H9 (cell line): ENCODE data around the gene GLRX2. TPM values are rescaled to one million over a fixed set of nuclear protein-coding genes. Genes with fewer than 3 reads are reported as not detected.

ENCODE experiments used
- DNase-seq: peaks from one replicate; pipeline ENCODE4 v3.0.0-alpha.2; 2017
- H2AFZ ChIP-seq: one replicate; pipeline ENCODE4 v1.6.1; 2013; ENCODE audit warnings: mild to moderate bottlenecking, low read length, control low read depth, moderate library complexity
- H2AK5ac ChIP-seq: 2 replicates; pipeline ENCODE4 v1.6.1; 2013; ENCODE audit warnings: low read length, control low read depth, mixed read lengths; ENCODE audit not compliant: insufficient read length
- H2BK120ac ChIP-seq: one replicate; pipeline ENCODE4 v1.6.1; 2013; ENCODE audit warnings: low read depth, mild to moderate bottlenecking, low read length, control low read depth, inconsistent platforms; ENCODE audit not compliant: poor library complexity, severe bottlenecking
- H2BK12ac ChIP-seq: 2 replicates; pipeline ENCODE4 v1.6.1; 2013; ENCODE audit warnings: low read length, control low read depth, mixed read lengths, low read depth; ENCODE audit not compliant: insufficient read length
- H2BK15ac ChIP-seq: 2 replicates; pipeline ENCODE4 v1.6.1; 2013; ENCODE audit warnings: low read depth, low read length, control low read depth
- H2BK20ac ChIP-seq: one replicate; pipeline ENCODE4 v1.6.1; 2013; ENCODE audit warnings: low read depth, mild to moderate bottlenecking, low read length, control low read depth, inconsistent platforms; ENCODE audit not compliant: poor library complexity, severe bottlenecking
- H2BK5ac ChIP-seq: 2 replicates; pipeline ENCODE4 v1.6.1; 2013; ENCODE audit warnings: low read length, control low read depth, mixed read lengths; ENCODE audit not compliant: insufficient read length
- H3K14ac ChIP-seq: 2 replicates; pipeline ENCODE4 v1.6.1; 2013; ENCODE audit warnings: low read length, control low read depth; ENCODE audit not compliant: insufficient read depth
- H3K18ac ChIP-seq: 2 replicates; pipeline ENCODE4 v1.6.1; 2013; ENCODE audit warnings: low read depth, mild to moderate bottlenecking, mixed read lengths, low read length, control low read depth; ENCODE audit not compliant: insufficient read length
- H3K23ac ChIP-seq: 2 replicates; pipeline ENCODE4 v1.6.1; 2013; ENCODE audit warnings: low read length, control low read depth, mixed read lengths, low read depth; ENCODE audit not compliant: insufficient read length
- H3K23me2 ChIP-seq: 2 replicates; pipeline ENCODE4 v1.6.1; 2013; ENCODE audit warnings: low read depth, mild to moderate bottlenecking, mixed read lengths, low read length, control low read depth; ENCODE audit not compliant: insufficient read length, poor library complexity, severe bottlenecking
- H3K27ac ChIP-seq: 2 replicates; pipeline ENCODE4 v1.5.1; 2013; ENCODE audit warnings: low read length, control low read depth, mixed read lengths, low read depth; ENCODE audit not compliant: insufficient read length
- H3K27me3 ChIP-seq: 2 replicates; pipeline ENCODE4 v1.6.1; 2013; ENCODE audit warnings: low read length, control low read depth, inconsistent platforms; ENCODE audit not compliant: insufficient read depth
- H3K4ac ChIP-seq: 2 replicates; pipeline ENCODE4 v1.6.1; 2013; ENCODE audit warnings: low read depth, mild to moderate bottlenecking, control low read depth, inconsistent platforms, low read length, moderate library complexity
- H3K4me1 ChIP-seq: 2 replicates; pipeline ENCODE4 v1.6.1; 2013; ENCODE audit warnings: low read length, control low read depth, inconsistent platforms; ENCODE audit not compliant: insufficient read depth
- H3K4me2 ChIP-seq: 2 replicates; pipeline ENCODE4 v1.6.1; 2013; ENCODE audit warnings: low read length, control low read depth, mixed read lengths; ENCODE audit not compliant: insufficient read length, insufficient read depth
- H3K56ac ChIP-seq: 2 replicates; pipeline ENCODE4 v1.6.1; 2013; ENCODE audit warnings: low read depth, mild to moderate bottlenecking, mixed read lengths, low read length, control low read depth; ENCODE audit not compliant: insufficient read length
- H3K79me1 ChIP-seq: 2 replicates; pipeline ENCODE4 v1.6.1; 2013; ENCODE audit warnings: low read depth, mild to moderate bottlenecking, moderate library complexity, low read length, control low read depth, inconsistent platforms; ENCODE audit not compliant: insufficient read depth, poor library complexity, severe bottlenecking
- H3K79me2 ChIP-seq: 2 replicates; pipeline ENCODE4 v1.6.1; 2013; ENCODE audit warnings: low read length, control low read depth, inconsistent platforms; ENCODE audit not compliant: insufficient read depth
- H3K9ac ChIP-seq: 2 replicates; pipeline ENCODE4 v1.6.1; 2013; ENCODE audit warnings: low read length, control low read depth, mixed read lengths; ENCODE audit not compliant: insufficient read length; ENCODE audit errors: extremely low read depth
- H3K9me3 ChIP-seq: one replicate; pipeline ENCODE4 v1.6.1; 2013; ENCODE audit warnings: low read depth, low read length, inconsistent platforms; ENCODE audit not compliant: control insufficient read depth
- H3T11ph ChIP-seq: one replicate; pipeline ENCODE4 v1.6.1; 2013; ENCODE audit warnings: mild to moderate bottlenecking, low read length, control low read depth, inconsistent platforms
- H4K20me1 ChIP-seq: one replicate; pipeline ENCODE4 v1.6.1; 2013; ENCODE audit not compliant: control insufficient read depth, insufficient read length, insufficient read depth
- H4K5ac ChIP-seq: 2 replicates; pipeline ENCODE4 v1.6.1; 2013; ENCODE audit warnings: low read depth, mild to moderate bottlenecking, mixed read lengths, low read length, control low read depth; ENCODE audit not compliant: insufficient read length
- H4K8ac ChIP-seq: replicated peaks from 2 replicates; pipeline ENCODE4 v1.6.1; 2013; ENCODE audit warnings: low read length, control low read depth, mixed read lengths, low read depth; ENCODE audit not compliant: insufficient read length
- H4K91ac ChIP-seq: 2 replicates; pipeline ENCODE4 v1.6.1; 2013; ENCODE audit warnings: low read depth, mild to moderate bottlenecking, moderate library complexity, mixed read lengths, low read length, control low read depth; ENCODE audit not compliant: insufficient read length
- H3K27ac Mint-ChIP-seq, 3 experiments: 2 replicates in 2 of 3; 3 replicates in 1 of 3; pipeline ENCODE4 v1.8.0; 2020 to 2021; ENCODE audit warnings: mixed read lengths in 3 of 3, mild to moderate bottlenecking in 1 of 3, moderate library complexity in 1 of 3
- H3K27me3 Mint-ChIP-seq: 2 replicates; pipeline ENCODE4 v1.8.0; 2021; ENCODE audit warnings: low read depth, mild to moderate bottlenecking, moderate library complexity, mixed read lengths
- H3K36me3 Mint-ChIP-seq, 3 experiments: 2 replicates in 2 of 3; 3 replicates in 1 of 3; pipeline ENCODE4 v1.8.0; 2020 to 2021; ENCODE audit warnings: low read depth in 3 of 3, mixed read lengths in 3 of 3; ENCODE audit not compliant: insufficient read depth in 1 of 3
- H3K4me1 Mint-ChIP-seq, 2 experiments: 2 replicates each; pipeline ENCODE4 v1.8.0; 2020; ENCODE audit warnings: mixed read lengths in 2 of 2
- H3K4me3 Mint-ChIP-seq, 2 experiments: 2 replicates in 1 of 2; 3 replicates in 1 of 2; pipeline ENCODE4 v1.8.0; 2020 to 2021; ENCODE audit warnings: mild to moderate bottlenecking in 2 of 2, mixed read lengths in 2 of 2, moderate library complexity in 1 of 2
- H3K9me3 Mint-ChIP-seq, 2 experiments: 2 replicates in 1 of 2; 3 replicates in 1 of 2; pipeline ENCODE4 v1.8.0; 2020; ENCODE audit warnings: mild to moderate bottlenecking in 2 of 2, mixed read lengths in 2 of 2, moderate library complexity in 1 of 2
- CTCF ChIP-seq: fragments of 200-600 bp; sonication (generic); conservative IDR thresholded peaks from 3 replicates; pipeline ENCODE4 v1.8.0; 2021; ENCODE audit warnings: antibody characterized with exemption, mild to moderate bottlenecking
- total RNA-seq: library from RNA; stranded (reverse); gene quantifications from 2 replicates; pipeline ENCODE4 v1.2.1, GENCODE V29; 2021

Gene GLRX2
- total RNA-seq, 1 experiment from 2014 or later: 10.1 TPM

- no peak overlapping the region for H3K4me3 Mint-ChIP-seq
- H2BK20ac ChIP-seq: no peak overlapping the region
- H3K9me3 Mint-ChIP-seq: peaks cover 0 to 7% of the 10 kb centered on the region in 2 experiments; a peak in 1 of 5 replicates
- no peaks in the 10 kb centered on the region for H3K4me1 Mint-ChIP-seq
- H3K36me3 Mint-ChIP-seq: peaks cover 34 to 63% (median 53%) of the 10 kb centered on the region in 3 experiments
- no peak overlapping the region for H4K8ac ChIP-seq
- no peak overlapping the region for H2BK15ac ChIP-seq
- no peak overlapping the region for H2BK12ac ChIP-seq
- no peak overlapping the region for H4K91ac ChIP-seq
- H3K23ac ChIP-seq: no peak overlapping the region
- H3K18ac ChIP-seq: no peak overlapping the region
- H3K27ac Mint-ChIP-seq: no peak overlapping the region
- H2AFZ ChIP-seq: no peak overlapping the region
- no peak overlapping the region for H4K5ac ChIP-seq
- H3K79me2 ChIP-seq: no peaks in the 10 kb centered on the region; the same call in 1 of the 2 replicates
- no peaks in the 10 kb centered on the region for H3K9me3 ChIP-seq
- no peak overlapping the region for H3K4me2 ChIP-seq
- H3K4ac ChIP-seq: no peak overlapping the region
- no peaks in the 10 kb centered on the region for H3K23me2 ChIP-seq
- no peak overlapping the region for H2AK5ac ChIP-seq
- H3K27me3 ChIP-seq: no peaks in the 10 kb centered on the region
- H3K9ac ChIP-seq: no peak overlapping the region
- no peak overlapping the region for H2BK120ac ChIP-seq
- no peak for TF ChIP-seq CTCF
- H3K56ac ChIP-seq: no peak overlapping the region
- H3K27me3 Mint-ChIP-seq: no peaks in the 10 kb centered on the region
- no peak overlapping the region for H3T11ph ChIP-seq
- no peaks in the 10 kb centered on the region for H3K79me1 ChIP-seq
- H3K14ac ChIP-seq: no peak overlapping the region
- H3K4me1 ChIP-seq: no peaks in the 10 kb centered on the region
- no peaks in the 10 kb centered on the region for H4K20me1 ChIP-seq
- no peak for DNase-seq
- no peak overlapping the region for H2BK5ac ChIP-seq
- H3K27ac ChIP-seq: no peak overlapping the region
Measured at GRCh38 chr1:193077991-193078390, 27.2 kb downstream of the GLRX2 start.
